Ovary (tissue), 9 donors: Measurements from ENCODE around the gene BAHCC1. TPM values are rescaled to one million over a fixed set of nuclear protein-coding genes. Genes with fewer than 3 reads are reported as not detected.
A peak's percentile ranks its signal among the peaks of the same experiment; 100 is the strongest.

ENCODE experiments used
- DNase-seq, 5 donors: peaks; one replicate each; pipeline ENCODE4 v3.0.0-alpha.2; 2019 to 2020
- H3K27ac ChIP-seq, 2 donors: fragments of 200-600 bp; one replicate each; pipeline versions ENCODE4 v1.5.1 to v1.8.0; 2019 to 2022
- H3K27me3 ChIP-seq: fragments of 200-600 bp; one replicate; pipeline ENCODE4 v1.8.0; 2022
- H3K36me3 ChIP-seq: fragments of 200-600 bp; sonication (generic); one replicate; pipeline ENCODE4 v1.5.1; 2019
- H3K4me1 ChIP-seq: one replicate; pipeline ENCODE4 v1.8.1; 2013; ENCODE audit warnings: mild to moderate bottlenecking, moderate library complexity; ENCODE audit not compliant: insufficient read depth
- H3K4me3 ChIP-seq: fragments of 200-600 bp; sonication (generic); one replicate; pipeline ENCODE4 v1.5.1; 2017
- H3K9me3 ChIP-seq, 2 donors: fragments of 200-600 bp in 1 of 2; sonication (generic) in 1 of 2; one replicate each; pipeline versions ENCODE4 v1.5.1 to v1.8.1; 2013 to 2019; ENCODE audit warnings: mild to moderate bottlenecking in 1 of 2, moderate library complexity in 1 of 2
- CTCF ChIP-seq, 3 donors: fragments of 450-650 bp in 2 of 3; fragments of 200-600 bp in 1 of 3; IDR thresholded peaks; one replicate each; pipeline versions ENCODE4 v1.5.1 to v1.8.0; 2016 to 2022; ENCODE audit warnings: antibody characterized with exemption in 3 of 3, mild to moderate bottlenecking in 1 of 3
- EP300 ChIP-seq: sonication (generic); formaldehyde crosslinking; IDR thresholded peaks from one replicate; pipeline ENCODE4 v1.6.1; 2017; ENCODE audit warnings: antibody characterized with exemption
- POLR2A ChIP-seq: fragments of 450-650 bp; IDR thresholded peaks from one replicate; pipeline ENCODE4 v1.6.1; 2017; ENCODE audit warnings: antibody characterized with exemption, mild to moderate bottlenecking, moderate library complexity
- WGBS, 3 donors: extraction: QIAGEN DNeasy Blood & Tissue Kit in 1 of 3; methylation state at CpG; one replicate each; pipeline versions ENCODE4 v1.1.5 to v1.1.7; 2013 to 2017; 5-methylcytosine and 5-hydroxymethylcytosine counted together
- intact Hi-C, 4 donors: fragments of 100-400 bp; cut with DNase I; formaldehyde crosslinking; loops; one replicate each; pipeline versions ENCODE4 v1.11.0 to v1.15.1; 2022 to 2023
- polyA plus RNA-seq, 2 donors: library from polyadenylated mRNA; stranded (reverse); fragments of 200-250 nt in 1 of 2; fragments of 350-450 nt in 1 of 2; fragmentation: Illumina TruSeq in 1 of 2; extraction: RNeasy Lipid Tissue Mini Kit (QIAGEN cat#74804) in 1 of 2; gene quantifications; one replicate each; pipeline ENCODE4 v1.2.3, GENCODE V29; 2013 to 2014
- total RNA-seq, 7 donors: library from RNA; depleted of rRNA in 2 of 7; stranded (reverse); fragments of >200 nt in 2 of 7; fragmentation: NEBNext Ultra II Directional in 3 of 7; extraction: Animal tissue kit (Norgen Biotek cat#: 25700) in 3 of 7; gene quantifications; one replicate each; pipeline versions ENCODE4 v1.1.0 to v1.2.4, GENCODE V29; 2016 to 2023
- donor health status: DM: no; HTN: no; CAD: no; lungs with moderate emphysema.
- donor health status: DM: no; HTN: no; CAD: no.
- donor health status: Bipolar disorder and iron deficiency.
- donor health status: DM: yes; HTN: yes; CAD: no.
- donor health status: DM: no; HTN: no; CAD: no.
- donor health status: DM: yes; HTN: yes; CAD: no.

Gene BAHCC1
- total and polyA plus RNA-seq, 9 donors = 1.9 to 31.9 (median 18.4) TPM

- peaks cover 14% of the 10 kb centered on the region for H3K4me1 ChIP-seq
- intact Hi-C loops = loop anchor here in 1 of 4 donors (10.0 kb wide), 1 partner anchor 55 kb away; no protein-coding TSS in a partner anchor
- TF ChIP-seq CTCF (IDR thresholded peaks at IDR 0.05) = no peak
- no peak for TF ChIP-seq POLR2A
- no peak for TF ChIP-seq EP300
- H3K9me3 ChIP-seq = no peaks in the 10 kb centered on the region
- H3K36me3 ChIP-seq = no peaks in the 10 kb centered on the region
- WGBS, 3 donors = 16 to 41% (median 25%) methylated on average over 13 to 30 of the region's 30 CpGs
- no peaks in the 10 kb centered on the region for H3K27me3 ChIP-seq
- no peak overlapping the region for H3K27ac ChIP-seq
- peak overlapping the region; percentile 20 for H3K4me3 ChIP-seq
- peak in 4 of 5 donors; percentile 70 to 76 (median 74) for DNase-seq
These were observed 34.7 kb downstream of the BAHCC1 start for GRCh38 chr17:81429821-81430551.

GRCh38 chr17:81431545-81432482 lies 36.6 kb downstream of the BAHCC1 start:
- intact Hi-C loops = no loop called here
- WGBS, 3 donors = 90 to 93% (median 91%) methylated on average over 22 to 25 of the region's 25 CpGs
- no peaks in the 10 kb centered on the region for H3K36me3 ChIP-seq
- no peak for TF ChIP-seq POLR2A
- TF ChIP-seq CTCF (IDR thresholded peaks at IDR 0.05) = no peak
- TF ChIP-seq EP300 = no peak
- no peak for DNase-seq
- no peak overlapping the region for H3K27ac ChIP-seq
- peaks cover 19% of the 10 kb centered on the region for H3K4me1 ChIP-seq
- H3K27me3 ChIP-seq = no peaks in the 10 kb centered on the region
- no peak overlapping the region for H3K4me3 ChIP-seq
- H3K9me3 ChIP-seq = no peaks in the 10 kb centered on the region

GRCh38 chr17:81432941-81433340 lies 37.7 kb downstream of the BAHCC1 start:
- DNase-seq = no peak
- H3K4me3 ChIP-seq = no peak overlapping the region
- no peak overlapping the region for H3K27ac ChIP-seq
- peaks cover 22% of the 10 kb centered on the region for H3K4me1 ChIP-seq
- WGBS, 3 donors = 81 to 88% (median 84%) methylated on average over 9 to 10 of the region's 10 CpGs
- H3K27me3 ChIP-seq = no peaks in the 10 kb centered on the region
- no peaks in the 10 kb centered on the region for H3K36me3 ChIP-seq
- TF ChIP-seq POLR2A (no peak), CTCF (IDR thresholded peaks at IDR 0.05) (no peak), EP300 (no peak)
- no peaks in the 10 kb centered on the region for H3K9me3 ChIP-seq
- intact Hi-C loops = no loop called here

- no peaks in the 10 kb centered on the region for H3K36me3 ChIP-seq
These were observed 38.4 kb downstream of the BAHCC1 start for GRCh38 chr17:81433656-81434055.

More at GRCh38 chr17:81433656-81434055, 38.4 kb downstream of the BAHCC1 start:
- Histone ChIP-seq H3K9me3 (no peaks in the 10 kb centered on the region), H3K4me3 (no peak overlapping the region), H3K27ac (no peak overlapping the region), H3K27me3 (no peaks in the 10 kb centered on the region), H3K4me1 (peaks cover 22% of the 10 kb centered on the region)
- DNase-seq = no peak
- 91 to 97% (median 95%) methylated on average over 23 to 24 of the region's 24 CpGs for WGBS, 3 donors
- TF ChIP-seq CTCF (IDR thresholded peaks at IDR 0.05) (no peak), POLR2A (no peak), EP300 (no peak)
- intact Hi-C loops = no loop called here
